Gastroesophageal sphincter (tissue), 3 donors: ENCODE data around the gene BRD3.

Source experiments
- CTCF ChIP-seq, 4 experiments: fragments of 200-600 bp in 2 of 4; fragments of 450-650 bp in 2 of 4; sonication (generic) in 1 of 4; IDR thresholded peaks; one replicate each; pipeline ENCODE4 v1.5.1; 2017 to 2019; ENCODE audit warnings: antibody characterized with exemption in 4 of 4, mild to moderate bottlenecking in 2 of 4, moderate library complexity in 2 of 4
- EP300 ChIP-seq: sonication (generic); formaldehyde crosslinking; IDR thresholded peaks from one replicate; pipeline ENCODE4 v1.6.1; 2017; ENCODE audit warnings: antibody characterized with exemption, mild to moderate bottlenecking
- POLR2A ChIP-seq, 2 donors: fragments of 450-650 bp; IDR thresholded peaks; one replicate each; pipeline ENCODE4 v1.6.1; 2017; ENCODE audit warnings: antibody characterized with exemption in 2 of 2, mild to moderate bottlenecking in 2 of 2, moderate library complexity in 1 of 2

GRCh38 chr9:134058716-134059115, 9.1 kb downstream of the BRD3 start:
- no peak for TF ChIP-seq EP300
- no peak for TF ChIP-seq POLR2A (IDR thresholded peaks at IDR 0.05)
- TF ChIP-seq CTCF (IDR thresholded peaks at IDR 0.05) = no peak
